ENCODE data around the gene CRELD2. TPM values are rescaled to one million over a fixed set of nuclear protein-coding genes. Genes with fewer than 3 reads are reported as not detected.
A peak's percentile ranks its signal among the peaks of the same experiment; 100 is the strongest.

CRELD2 gene
- total RNA-seq: 17.5 TPM

- DNase-seq (ENCODE audit: low spot score in 2 of 2) (peak; percentile 100), FAIRE-seq (no peak)
These were observed at the start of gene CRELD2, which contains the start of gene ALG12 for GRCh38 chr22:49917974-49918910. Gene CRELD2 (plus strand): TSS chr22:49918634. CDS start chr22:49918770, 136 bp downstream. Gene ALG12 (minus strand): TSS chr22:49918438. CDS start chr22:49913765, 4,673 bp downstream.

GRCh38 chr22:49869086-49869830 lies 49.2 kb upstream of the CRELD2 start:
- DNase-seq (ENCODE audit: low spot score in 2 of 2) (no peak), FAIRE-seq (no peak)

- DNase-seq (ENCODE audit: low spot score in 2 of 2): no peak
- FAIRE-seq: no peak
These were observed 48.4 kb upstream of the CRELD2 start for GRCh38 chr22:49869845-49870712.

GRCh38 chr22:49871482-49871881 lies 47.0 kb upstream of the CRELD2 start:
- FAIRE-seq: no peak
- no peak for DNase-seq (ENCODE audit: low spot score in 2 of 2)

GRCh38 chr22:49872347-49872746 lies 46.1 kb upstream of the CRELD2 start:
- no peak for FAIRE-seq
- no peak for DNase-seq (ENCODE audit: low spot score in 2 of 2)

GRCh38 chr22:49873228-49873940 lies 45.0 kb upstream of the CRELD2 start:
- FAIRE-seq (no peak), DNase-seq (ENCODE audit: low spot score in 2 of 2) (no peak)

GRCh38 chr22:49877642-49878041 lies 40.8 kb upstream of the CRELD2 start:
- FAIRE-seq: no peak
- DNase-seq (ENCODE audit: low spot score in 2 of 2): no peak

GRCh38 chr22:49878206-49878605 lies 40.2 kb upstream of the CRELD2 start:
- FAIRE-seq (no peak), DNase-seq (ENCODE audit: low spot score in 2 of 2) (no peak)

- DNase-seq (ENCODE audit: low spot score in 2 of 2) (no peak), FAIRE-seq (no peak)
These were observed 38.6 kb upstream of the CRELD2 start for GRCh38 chr22:49879871-49880270.

GRCh38 chr22:49880281-49880680 lies 38.2 kb upstream of the CRELD2 start:
- FAIRE-seq (no peak), DNase-seq (ENCODE audit: low spot score in 2 of 2) (no peak)

- DNase-seq (ENCODE audit: low spot score in 2 of 2) (no peak), FAIRE-seq (no peak)
These were observed 36.6 kb upstream of the CRELD2 start for GRCh38 chr22:49881856-49882255.

GRCh38 chr22:49882519-49883293 lies 35.7 kb upstream of the CRELD2 start:
- DNase-seq (ENCODE audit: low spot score in 2 of 2): no peak
- no peak for FAIRE-seq

- FAIRE-seq (no peak), DNase-seq (ENCODE audit: low spot score in 2 of 2) (no peak)
These were observed 35.2 kb upstream of the CRELD2 start for GRCh38 chr22:49883294-49883640.

- FAIRE-seq (no peak), DNase-seq (ENCODE audit: low spot score in 2 of 2) (no peak)
These were observed 34.4 kb upstream of the CRELD2 start for GRCh38 chr22:49884075-49884474.

GRCh38 chr22:49884503-49885260 lies 33.8 kb upstream of the CRELD2 start:
- FAIRE-seq (no peak), DNase-seq (ENCODE audit: low spot score in 2 of 2) (no peak)

- no peak for FAIRE-seq
These were observed 33.2 kb upstream of the CRELD2 start for GRCh38 chr22:49885281-49885680.

GRCh38 chr22:49885881-49886280 lies 32.6 kb upstream of the CRELD2 start:
- FAIRE-seq: no peak
- DNase-seq (ENCODE audit: low spot score in 2 of 2): no peak

More at GRCh38 chr22:49885281-49885680, 33.2 kb upstream of the CRELD2 start:
- DNase-seq (ENCODE audit: low spot score in 2 of 2): no peak

GRCh38 chr22:49886346-49887063 lies 31.9 kb upstream of the CRELD2 start:
- no peak for DNase-seq (ENCODE audit: low spot score in 2 of 2)
- no peak for FAIRE-seq

All from frontal cortex (tissue), 4 donors.